AG04449 (cell line): ENCODE data around the gene GAS2L1.
A peak's percentile ranks its signal among the peaks of the same experiment; 100 is the strongest.

Experiments used
- CTCF ChIA-PET: fragments of 350-600 bp; formaldehyde crosslinking; extraction: SDS; loops from one replicate; lab custom pipeline; 2021; ENCODE audit warnings: antibody characterized with exemption; lab: Yijun Ruan, JAX
- POLR2A ChIA-PET: fragments of 400-600, 350-600 bp; formaldehyde crosslinking; extraction: SDS; loops from one replicate; lab custom pipeline; 2020; ENCODE audit warnings: antibody characterized with exemption, inconsistent platforms; lab: Yijun Ruan, JAX
- DNase-seq: peaks from one replicate; pipeline ENCODE4 v3.0.0-alpha.2; 2010; ENCODE audit warnings: low read depth, low spot score
- H3K4me3 ChIP-seq: 2 replicates; pipeline ENCODE4 v1.5.1; 2011; ENCODE audit warnings: low read depth, mild to moderate bottlenecking, control low read depth, low read length
- TF ChIP-seq, protein P1 (sequence below): IDR thresholded peaks from one replicate; pipeline ENCODE4 v1.5.1; 2011; ENCODE audit warnings: mild to moderate bottlenecking, moderate library complexity, low read length, control low read depth, inconsistent platforms; ENCODE audit not compliant: insufficient read depth; ENCODE audit errors: missing control alignments

Gene GAS2L1

DNA sequence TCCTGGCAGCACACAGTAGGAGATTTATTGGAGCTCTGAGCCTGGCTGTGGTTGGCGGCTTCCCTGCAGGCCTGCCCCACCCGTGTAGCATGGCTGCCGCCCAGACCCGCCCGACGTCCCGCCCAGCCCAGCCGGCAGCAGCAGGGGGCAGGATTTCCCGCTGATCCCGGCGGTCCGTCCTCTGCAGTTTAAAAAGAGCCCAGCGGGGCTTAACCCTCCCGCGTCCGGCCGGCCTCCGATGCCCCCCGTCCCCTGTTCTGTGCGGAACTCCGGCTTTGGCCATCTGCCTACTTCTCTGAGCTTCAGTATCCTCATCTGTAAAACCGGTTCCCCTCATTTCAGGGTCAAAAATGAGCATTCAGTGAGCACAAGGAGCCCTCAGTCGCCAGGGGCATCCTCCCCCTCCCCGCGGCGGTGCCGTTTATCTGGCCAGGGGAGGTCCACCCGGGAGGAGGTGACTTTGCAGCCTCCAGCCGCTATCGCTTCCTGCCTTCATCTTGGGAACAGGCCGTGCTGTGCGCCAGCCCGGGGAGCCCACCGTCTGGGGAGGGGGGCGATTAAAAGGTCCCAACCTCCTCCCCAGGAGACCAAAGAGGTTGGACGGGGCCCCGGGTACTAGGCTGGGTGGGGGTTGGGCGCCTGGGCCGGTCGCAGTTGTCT lies at the start of gene GAS2L1:
TSS of gene GAS2L1 (plus strand) at position 476 of the 660 bp plus-strand sequence. CDS start 1,456 bp downstream, outside the sequence.
- DNase-seq = no peak
- peak within 1 kb of the TSS; percentile 62 for H3K4me3 ChIP-seq
- TF ChIP-seq, protein P1, sequence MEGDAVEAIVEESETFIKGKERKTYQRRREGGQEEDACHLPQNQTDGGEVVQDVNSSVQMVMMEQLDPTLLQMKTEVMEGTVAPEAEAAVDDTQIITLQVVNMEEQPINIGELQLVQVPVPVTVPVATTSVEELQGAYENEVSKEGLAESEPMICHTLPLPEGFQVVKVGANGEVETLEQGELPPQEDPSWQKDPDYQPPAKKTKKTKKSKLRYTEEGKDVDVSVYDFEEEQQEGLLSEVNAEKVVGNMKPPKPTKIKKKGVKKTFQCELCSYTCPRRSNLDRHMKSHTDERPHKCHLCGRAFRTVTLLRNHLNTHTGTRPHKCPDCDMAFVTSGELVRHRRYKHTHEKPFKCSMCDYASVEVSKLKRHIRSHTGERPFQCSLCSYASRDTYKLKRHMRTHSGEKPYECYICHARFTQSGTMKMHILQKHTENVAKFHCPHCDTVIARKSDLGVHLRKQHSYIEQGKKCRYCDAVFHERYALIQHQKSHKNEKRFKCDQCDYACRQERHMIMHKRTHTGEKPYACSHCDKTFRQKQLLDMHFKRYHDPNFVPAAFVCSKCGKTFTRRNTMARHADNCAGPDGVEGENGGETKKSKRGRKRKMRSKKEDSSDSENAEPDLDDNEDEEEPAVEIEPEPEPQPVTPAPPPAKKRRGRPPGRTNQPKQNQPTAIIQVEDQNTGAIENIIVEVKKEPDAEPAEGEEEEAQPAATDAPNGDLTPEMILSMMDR = peak; percentile 89
- ChIA-PET POLR2A (interaction anchor here (0.6 to 1.5 kb wide), 4 partner anchors 14 to 286 kb away, joined by 3 to 4 read pairs (median 4); partner anchors contain the start of gene THOC5), CTCF (interaction anchor here (0.7 to 4.3 kb wide), 23 partner anchors 9 to 781 kb away, joined by 3 to 48 read pairs (median 4); partner anchors contain the start of gene AP1B1)

DNA sequence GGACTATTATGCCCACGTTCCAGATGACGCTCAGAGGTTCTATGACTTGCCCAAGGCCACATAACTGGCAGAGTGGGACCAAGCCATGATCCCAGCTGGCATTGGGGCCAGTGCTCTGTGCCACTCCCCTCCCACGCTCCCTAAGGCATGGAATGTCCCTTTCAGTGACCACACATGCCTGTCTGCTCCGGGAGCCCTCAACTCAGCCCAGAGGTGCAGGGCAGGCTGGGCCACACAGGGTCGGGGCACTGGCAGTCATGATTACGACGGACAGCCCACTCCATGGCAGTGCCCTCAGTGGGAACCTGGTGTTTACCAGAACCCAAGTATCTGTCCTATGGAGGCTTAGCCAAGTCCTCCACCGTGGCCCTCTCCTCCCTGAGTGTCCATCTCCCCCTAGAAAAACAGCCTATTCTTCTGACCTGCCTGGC lies 48.7 kb upstream of the GAS2L1 start:
- no peak for DNase-seq
- H3K4me3 ChIP-seq = no peak overlapping the region
- CTCF ChIA-PET = interaction anchor here (1.0 to 5.2 kb wide), 2 partner anchors 10 to 13 kb away, joined by 5 to 41 read pairs; no protein-coding TSS in a partner anchor
- TF ChIP-seq, protein P1 = no peak
- POLR2A ChIA-PET = no interaction called here

DNA sequence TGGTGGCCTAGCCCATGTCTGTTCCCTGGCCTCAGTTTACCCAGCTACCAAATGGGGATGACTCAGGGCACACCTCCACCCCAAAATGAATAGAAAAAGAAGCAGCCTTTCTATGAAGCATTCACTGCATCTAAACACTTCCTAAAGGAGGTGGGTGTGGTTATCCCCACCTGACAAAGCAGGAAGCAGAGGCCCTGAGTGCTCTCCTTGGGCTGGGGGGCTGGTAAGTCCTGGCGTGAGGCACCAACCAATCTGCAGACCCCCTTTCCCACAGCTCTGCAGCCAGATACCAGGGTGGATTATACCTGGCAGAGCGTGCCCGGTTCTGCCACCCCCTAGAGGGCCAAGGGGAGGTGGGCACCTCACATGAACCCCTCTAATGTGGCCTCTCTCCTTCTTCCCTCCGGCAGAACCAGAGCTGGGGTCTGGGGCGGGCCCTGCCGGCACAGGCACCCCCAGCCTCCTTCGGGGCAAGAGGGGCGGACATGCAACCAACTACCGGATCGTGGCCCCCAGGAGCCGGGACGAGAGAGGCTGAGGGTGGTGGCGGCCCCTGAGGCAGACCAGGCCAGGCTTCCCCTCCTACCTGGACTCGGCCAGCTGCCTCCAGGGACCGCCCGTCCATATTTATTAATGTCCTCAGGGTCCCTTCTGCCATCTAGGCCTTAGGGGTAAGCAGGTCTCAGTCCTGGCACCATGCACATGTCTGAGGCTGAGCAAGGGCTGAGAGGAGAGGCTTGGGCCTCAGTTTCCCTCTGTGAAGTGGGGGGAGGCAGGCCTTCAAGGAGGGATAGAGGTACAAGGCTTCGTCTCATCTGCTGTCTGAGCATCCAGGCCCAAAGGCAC lies 47.8 kb upstream of the GAS2L1 start:
- CTCF ChIA-PET = interaction anchor here (1.0 to 5.2 kb wide), 3 partner anchors 10 to 14 kb away, joined by 5 to 41 read pairs (median 8); no protein-coding TSS in a partner anchor
- H3K4me3 ChIP-seq = no peak overlapping the region
- DNase-seq = no peak
- POLR2A ChIA-PET = no interaction called here
- TF ChIP-seq, protein P1 = no peak

DNA sequence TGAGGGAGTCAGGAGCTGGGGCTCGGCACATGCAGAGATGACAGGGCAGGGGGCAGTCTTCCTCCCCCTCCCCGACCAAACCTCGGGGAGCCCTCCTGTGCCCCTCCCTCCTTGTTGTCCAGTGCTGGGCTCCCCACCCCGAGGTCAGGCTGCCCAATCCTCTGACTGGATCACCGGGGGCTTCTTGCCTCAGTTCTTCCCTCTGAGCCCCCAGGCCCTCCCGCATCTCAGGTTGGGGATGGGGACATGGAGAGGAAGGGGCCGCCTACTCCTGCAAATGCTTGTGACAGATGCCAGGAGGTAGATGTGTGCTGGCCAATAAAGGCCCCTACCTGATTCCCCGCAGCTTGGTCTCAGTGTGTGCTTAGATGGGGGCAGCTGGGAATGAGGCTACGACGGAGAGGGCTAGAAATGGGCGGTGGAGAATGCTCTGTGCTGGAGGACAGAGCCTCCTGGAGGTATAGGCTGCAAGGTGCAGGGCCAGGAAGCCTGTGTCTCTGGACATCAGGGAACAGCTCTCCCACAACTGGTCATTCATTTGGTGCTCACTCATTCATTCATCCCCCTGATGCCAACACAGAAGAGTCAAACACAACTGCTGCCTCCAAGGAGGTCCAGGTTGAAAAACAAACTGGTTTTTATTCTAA lies 47.1 kb upstream of the GAS2L1 start:
- DNase-seq = no peak
- ChIA-PET POLR2A (no interaction called here), CTCF (interaction anchor here (2.1 to 5.2 kb wide), 2 partner anchors 10 to 14 kb away, joined by 8 to 41 read pairs; no protein-coding TSS in a partner anchor)
- TF ChIP-seq, protein P1 = no peak
- H3K4me3 ChIP-seq = no peak overlapping the region

DNA sequence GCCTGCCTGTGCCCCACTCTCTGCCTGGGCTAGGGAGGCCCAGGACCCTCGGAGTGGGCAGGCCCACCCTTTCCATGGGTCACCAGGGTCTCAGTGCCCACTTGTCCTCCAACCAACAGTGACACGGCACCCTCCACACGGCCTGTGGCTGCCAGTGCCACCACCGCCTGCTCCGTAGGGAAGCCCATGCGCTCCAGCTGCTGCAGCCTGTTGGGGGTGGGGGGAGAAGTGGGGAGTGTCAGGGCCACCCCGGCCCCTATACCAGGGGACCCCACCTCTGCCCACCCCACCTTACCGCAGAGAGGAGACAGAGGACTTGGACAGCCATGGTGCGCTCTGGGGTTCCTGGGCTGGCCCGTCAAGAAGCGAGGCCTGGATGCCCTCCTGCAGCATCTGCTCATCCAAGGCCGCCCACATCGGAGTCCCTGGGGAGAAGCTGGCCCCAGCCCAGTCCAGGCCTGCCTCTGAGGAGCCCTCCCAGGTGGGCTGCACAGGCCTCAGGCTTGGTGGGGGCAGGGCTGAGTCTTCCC lies 46.4 kb upstream of the GAS2L1 start:
- TF ChIP-seq, protein P1 = no peak
- CTCF ChIA-PET = interaction anchor here (2.1 kb wide), 1 partner anchor 11 kb away, joined by 8 read pairs; no protein-coding TSS in a partner anchor
- no peak overlapping the region for H3K4me3 ChIP-seq
- no peak for DNase-seq
- POLR2A ChIA-PET = no interaction called here
